Skeletal muscle cell (primary cell): ENCODE results near the gene PRSS12.
"Not testable (repeated sequence)": the region's sequence is repeated elsewhere in the genome, so short reads cannot be mapped to it uniquely, and the experiment has no call there.

Experiments used
- DNase-seq: peaks from one replicate; pipeline ENCODE4 v3.0.0-alpha.2; 2010; ENCODE audit warnings: low read depth
- H3K4me3 ChIP-seq: 2 replicates; pipeline ENCODE4 v1.5.1; 2011; ENCODE audit warnings: low read depth, mild to moderate bottlenecking, control low read depth, low read length, moderate library complexity

Gene PRSS12, protein sequence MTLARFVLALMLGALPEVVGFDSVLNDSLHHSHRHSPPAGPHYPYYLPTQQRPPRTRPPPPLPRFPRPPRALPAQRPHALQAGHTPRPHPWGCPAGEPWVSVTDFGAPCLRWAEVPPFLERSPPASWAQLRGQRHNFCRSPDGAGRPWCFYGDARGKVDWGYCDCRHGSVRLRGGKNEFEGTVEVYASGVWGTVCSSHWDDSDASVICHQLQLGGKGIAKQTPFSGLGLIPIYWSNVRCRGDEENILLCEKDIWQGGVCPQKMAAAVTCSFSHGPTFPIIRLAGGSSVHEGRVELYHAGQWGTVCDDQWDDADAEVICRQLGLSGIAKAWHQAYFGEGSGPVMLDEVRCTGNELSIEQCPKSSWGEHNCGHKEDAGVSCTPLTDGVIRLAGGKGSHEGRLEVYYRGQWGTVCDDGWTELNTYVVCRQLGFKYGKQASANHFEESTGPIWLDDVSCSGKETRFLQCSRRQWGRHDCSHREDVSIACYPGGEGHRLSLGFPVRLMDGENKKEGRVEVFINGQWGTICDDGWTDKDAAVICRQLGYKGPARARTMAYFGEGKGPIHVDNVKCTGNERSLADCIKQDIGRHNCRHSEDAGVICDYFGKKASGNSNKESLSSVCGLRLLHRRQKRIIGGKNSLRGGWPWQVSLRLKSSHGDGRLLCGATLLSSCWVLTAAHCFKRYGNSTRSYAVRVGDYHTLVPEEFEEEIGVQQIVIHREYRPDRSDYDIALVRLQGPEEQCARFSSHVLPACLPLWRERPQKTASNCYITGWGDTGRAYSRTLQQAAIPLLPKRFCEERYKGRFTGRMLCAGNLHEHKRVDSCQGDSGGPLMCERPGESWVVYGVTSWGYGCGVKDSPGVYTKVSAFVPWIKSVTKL

DNA sequence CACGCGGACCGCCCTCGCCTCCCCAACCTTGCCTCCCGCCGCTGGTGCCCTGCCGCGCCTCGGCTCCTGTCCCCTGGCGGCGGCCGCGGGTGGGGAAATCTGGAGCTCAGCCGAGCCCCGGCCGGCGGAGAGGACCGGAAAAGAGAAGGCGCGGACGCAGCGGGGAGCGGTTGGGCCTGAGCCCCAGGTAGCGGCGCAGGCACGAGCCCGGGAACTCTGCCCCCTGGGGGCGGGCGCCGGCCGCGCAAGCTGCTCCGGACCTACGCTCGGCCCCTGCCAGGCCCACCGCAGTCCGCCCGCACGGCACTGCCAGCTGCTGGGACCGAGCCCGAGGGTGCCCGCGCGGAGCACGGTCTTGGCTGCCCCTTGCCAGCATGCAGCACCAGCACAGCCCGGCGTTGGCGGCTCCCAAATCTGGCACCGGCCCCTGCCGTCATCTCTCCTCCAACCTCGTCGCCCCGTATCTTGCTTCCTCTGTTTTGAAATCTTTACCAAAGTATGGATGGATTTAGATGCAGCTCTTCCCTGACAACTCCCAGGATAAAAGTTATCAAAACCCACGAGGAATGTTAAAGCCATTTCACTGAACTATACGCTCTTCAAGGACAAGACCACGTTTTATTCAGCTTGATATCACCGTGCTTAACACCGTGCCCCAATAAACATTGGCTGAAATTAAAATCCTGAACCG is at the start of gene PRSS12:
PRSS12 (minus strand) TSS at position 161 of the 691 bp plus-strand sequence. CDS start 283 bp downstream, outside the sequence.
- H3K4me3 ChIP-seq: peak within 1 kb of the TSS; percentile 58
- no peak for DNase-seq

DNA sequence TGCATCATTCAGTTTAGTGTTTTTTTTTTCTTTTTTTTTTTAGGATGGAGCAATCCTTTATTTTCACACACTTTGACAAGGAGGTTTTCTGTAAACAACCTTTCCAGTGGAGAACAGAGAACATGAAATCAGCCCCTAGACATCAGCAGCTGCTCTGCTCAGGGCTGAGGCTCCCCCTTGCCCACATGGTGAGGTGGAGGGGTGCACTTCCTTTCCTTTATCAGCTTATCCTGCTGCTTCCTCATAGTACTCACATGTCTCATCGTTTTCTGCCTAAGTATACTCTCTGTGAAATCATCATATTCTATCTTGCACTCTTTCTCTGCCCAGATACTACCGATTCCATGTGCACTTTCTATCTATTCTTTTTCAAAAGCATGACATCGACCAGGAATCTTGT is 47.6 kb upstream of the PRSS12 start:
- DNase-seq: no peak
- H3K4me3 ChIP-seq: no peak overlapping the region

DNA sequence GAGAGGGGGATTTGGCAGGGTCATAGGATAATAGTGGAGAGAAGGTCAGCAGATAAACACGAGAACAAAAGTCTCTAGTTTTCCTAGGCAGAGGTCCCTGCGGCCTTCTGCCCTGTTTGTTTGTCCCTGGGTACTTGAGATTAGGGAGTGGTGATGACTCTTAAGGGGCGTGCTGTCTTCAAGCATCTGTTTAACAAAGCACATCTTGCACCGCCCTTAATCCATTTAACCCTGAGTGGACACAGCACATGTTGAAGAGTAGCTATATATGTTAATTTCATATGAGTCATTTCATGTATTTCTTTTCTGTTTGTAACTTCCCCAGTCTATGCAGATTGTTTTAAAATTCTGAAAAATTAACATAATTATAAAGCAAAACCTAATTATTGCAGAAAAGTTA is 47.1 kb upstream of the PRSS12 start:
- H3K4me3 ChIP-seq, DNase-seq: not testable (repeated sequence)

DNA sequence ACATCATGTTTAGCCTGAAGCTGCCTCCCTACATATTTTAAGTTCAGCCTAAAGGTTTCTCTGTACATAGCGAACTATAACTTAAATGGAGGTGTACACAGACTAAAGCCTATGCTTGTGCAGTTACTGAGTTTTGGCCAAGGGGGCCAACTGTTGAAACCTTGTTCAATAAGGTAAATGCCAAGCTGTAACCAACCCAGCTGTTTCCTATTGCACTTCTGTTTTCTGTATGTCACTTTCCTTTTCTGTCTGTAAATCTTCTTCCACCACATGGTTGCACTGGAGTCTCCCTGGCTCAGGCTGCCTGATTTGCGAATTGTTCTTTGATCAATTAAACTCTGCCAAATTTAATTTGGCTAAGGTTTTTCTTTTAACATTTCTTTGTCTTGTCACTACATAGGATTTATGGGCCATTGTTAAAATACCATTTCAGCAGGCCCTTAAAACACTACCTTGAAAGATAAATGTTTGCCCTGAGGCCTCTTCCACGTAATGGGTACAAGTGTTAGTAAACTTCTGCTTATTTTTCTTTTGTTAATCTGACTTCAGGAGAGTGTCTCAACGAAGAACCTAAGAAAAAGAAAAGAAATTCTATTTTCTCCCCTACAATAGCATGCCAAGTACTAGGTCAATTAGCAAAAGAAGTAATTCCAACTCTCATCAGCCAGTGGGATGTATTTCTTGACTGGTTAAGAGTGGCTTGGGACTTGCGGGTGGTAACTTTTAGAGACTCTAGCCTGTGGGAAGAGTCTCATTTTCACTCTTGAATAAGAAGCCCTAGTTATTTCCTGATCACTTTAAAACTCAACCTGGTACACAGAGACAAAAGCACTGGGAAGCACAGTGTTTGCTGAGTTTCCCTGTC is 45.7 kb upstream of the PRSS12 start:
- no peak for DNase-seq
- no peak overlapping the region for H3K4me3 ChIP-seq

DNA sequence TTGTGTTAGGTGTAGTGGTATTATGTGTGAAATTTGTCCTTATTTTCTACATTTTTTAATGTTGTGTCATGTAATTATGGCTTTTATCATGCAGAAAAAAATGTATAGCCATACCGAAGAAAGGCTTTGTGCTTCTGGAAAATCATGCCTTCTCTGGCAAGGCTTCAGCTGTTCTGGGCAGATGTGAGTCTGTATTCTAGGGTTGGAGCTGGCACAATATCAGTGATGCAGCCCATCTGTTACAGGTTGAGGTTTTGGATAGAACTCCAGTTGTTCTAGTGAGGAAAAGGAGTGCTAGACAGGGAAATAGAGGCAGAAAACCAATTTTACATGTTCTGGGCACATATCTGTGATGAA is 44.8 kb upstream of the PRSS12 start:
- DNase-seq: no peak
- no peak overlapping the region for H3K4me3 ChIP-seq

DNA sequence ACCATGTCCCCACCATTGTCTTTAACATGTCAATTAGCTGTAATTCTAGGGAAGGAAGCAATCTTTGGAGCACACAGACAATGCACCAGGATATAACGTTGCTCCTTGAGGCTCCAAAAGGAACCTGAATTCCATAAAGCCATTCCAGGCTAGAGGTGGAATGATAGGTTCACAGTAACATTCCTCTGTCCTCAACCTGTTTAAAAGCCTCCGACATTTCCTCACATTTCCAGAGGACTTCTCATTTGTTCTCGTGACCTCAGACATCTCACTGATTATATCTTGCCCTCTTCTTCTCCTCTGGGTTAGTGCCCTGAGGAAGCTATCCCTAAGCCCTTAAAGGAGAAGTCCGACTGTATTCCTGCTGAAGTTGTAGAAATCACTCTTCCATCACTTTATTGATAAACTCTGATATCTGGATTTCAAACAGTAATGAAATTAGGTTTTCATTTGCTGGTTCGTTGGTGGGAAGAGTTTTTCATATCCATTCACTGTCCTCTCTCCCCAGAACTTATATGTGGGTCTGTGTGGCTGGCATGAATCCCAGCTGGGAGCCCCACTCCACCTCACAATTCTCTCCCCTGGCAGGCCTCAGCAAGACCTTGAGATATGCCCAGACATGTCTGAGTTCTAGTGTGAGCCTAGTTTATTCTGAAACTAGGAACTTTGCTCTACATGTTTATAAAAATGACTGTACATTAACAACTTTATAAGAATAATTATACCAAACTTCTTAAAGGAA is 44.2 kb upstream of the PRSS12 start:
- no peak for DNase-seq
- H3K4me3 ChIP-seq: no peak overlapping the region

DNA sequence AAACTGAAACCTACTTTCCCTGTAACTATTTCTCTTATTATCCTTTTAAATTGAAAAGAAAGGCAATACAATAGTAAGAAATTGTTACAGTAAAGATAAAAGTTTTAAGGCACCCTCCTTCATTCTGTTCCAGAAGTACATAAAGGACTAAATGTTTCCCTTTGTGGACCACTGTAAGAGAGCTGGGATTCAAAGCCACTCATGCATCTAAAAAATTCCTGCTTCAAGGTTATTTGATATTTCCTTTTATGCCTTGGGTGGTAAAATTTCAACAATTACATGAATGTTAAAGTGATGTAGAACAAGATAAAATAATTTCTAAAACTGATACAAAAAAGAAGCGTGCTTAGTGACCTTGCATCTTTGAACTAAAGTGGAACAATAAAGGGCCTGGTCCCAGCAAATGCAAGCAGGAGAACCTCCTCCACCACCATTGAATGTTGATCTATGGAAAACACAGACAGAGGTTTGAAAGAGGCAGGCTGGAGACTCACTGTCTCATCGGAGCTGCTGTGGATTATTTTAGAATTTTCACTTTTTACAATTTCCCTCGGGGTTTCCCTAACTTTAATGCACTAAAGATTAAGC is 42.3 kb upstream of the PRSS12 start:
- no peak for DNase-seq
- no peak overlapping the region for H3K4me3 ChIP-seq

DNA sequence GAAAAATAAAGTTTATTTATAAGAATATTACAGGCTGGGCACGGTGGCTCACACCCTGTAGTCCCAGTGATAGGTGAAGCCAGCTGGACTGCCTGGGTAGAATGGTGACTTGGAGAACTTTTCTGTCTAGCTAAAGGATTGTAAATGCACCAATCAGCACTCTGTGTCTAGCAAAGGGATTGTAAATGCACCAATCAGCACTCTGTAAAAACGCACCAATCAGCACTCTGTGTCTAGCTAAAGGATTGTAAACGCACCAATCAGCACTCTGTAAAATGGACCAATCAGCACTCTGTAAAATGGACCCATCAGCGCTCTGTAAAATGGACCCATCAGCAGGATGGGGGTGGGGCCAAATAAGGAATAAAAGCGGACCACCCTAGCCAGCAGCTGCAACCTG is 39.7 kb upstream of the PRSS12 start:
- DNase-seq, H3K4me3 ChIP-seq: not testable (repeated sequence)

DNA sequence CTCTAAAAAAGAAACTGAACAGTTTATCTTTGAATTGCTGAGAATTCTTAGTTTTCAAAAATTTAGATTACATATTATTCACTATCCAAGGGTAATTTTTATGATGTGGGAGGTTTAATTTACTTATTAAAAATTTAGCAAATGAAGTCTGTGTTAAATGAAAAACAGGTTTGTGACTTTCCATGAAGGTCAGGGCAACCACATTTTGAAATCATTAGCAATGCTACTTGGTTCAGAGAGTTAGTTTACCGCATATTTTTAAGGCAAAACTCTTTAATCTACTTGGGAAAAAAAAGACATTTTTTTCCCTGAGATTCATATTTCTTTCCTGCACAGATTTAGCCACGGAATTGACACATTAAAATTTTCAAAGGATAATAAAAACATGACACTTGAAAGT is 37.3 kb upstream of the PRSS12 start:
- no peak overlapping the region for H3K4me3 ChIP-seq
- no peak for DNase-seq

DNA sequence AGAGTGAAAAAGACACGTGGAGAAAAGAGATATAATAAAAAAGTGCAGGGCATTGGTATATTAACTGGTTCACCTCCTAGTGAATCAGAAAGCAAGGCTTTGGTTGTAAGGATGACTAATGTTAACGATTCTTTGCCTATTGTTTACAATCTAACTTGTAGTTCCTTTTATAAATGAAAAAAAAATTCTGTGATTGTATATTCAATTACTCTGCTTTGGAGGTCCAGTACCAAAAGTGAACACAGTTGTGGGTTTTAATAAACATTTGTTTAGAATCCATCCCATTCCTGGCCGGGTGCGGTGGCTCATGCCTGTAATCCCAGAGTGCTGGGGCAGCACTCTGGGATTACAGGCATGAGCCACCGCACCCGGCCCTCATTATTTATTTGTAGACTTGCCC is 36.9 kb upstream of the PRSS12 start:
- DNase-seq: no peak
- H3K4me3 ChIP-seq: no peak overlapping the region

DNA sequence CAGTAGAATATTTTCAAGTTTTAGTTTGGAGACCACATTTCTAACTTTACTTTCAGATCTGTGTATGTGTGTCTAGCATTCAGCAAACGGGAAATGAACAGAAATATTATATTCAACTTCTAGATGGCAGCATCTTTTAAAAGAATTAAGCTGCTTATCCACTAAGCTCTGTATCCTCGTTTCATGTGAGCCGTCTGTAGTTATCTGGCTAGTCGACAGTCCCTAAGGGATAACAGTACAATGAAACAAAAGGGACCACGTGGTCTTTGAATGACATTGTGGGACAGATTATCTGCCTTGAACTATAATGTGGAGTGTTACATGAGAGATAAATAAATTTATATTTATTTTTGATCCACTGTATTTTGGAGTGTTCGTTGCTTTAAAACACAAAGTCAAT is 35.8 kb upstream of the PRSS12 start:
- DNase-seq: no peak
- no peak overlapping the region for H3K4me3 ChIP-seq

DNA sequence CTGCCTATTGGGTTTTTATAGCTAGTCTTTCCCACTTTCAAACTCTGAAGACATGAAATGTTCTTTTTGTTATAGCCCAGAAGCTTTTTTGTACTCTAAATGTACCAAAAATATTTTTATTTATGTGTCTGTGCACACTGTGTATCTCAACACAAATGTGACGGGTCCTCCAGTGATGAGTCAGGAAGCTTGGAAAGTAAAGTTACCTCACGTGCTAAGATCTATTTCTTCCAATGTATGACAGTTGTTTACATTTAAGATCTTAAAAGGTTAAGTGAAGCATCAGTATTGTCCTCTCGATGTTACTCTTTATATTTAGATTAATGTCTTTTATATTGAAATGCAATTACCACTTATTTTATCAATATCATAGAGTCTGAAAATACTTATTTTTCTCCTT is 29.1 kb upstream of the PRSS12 start:
- no peak overlapping the region for H3K4me3 ChIP-seq
- no peak for DNase-seq

DNA sequence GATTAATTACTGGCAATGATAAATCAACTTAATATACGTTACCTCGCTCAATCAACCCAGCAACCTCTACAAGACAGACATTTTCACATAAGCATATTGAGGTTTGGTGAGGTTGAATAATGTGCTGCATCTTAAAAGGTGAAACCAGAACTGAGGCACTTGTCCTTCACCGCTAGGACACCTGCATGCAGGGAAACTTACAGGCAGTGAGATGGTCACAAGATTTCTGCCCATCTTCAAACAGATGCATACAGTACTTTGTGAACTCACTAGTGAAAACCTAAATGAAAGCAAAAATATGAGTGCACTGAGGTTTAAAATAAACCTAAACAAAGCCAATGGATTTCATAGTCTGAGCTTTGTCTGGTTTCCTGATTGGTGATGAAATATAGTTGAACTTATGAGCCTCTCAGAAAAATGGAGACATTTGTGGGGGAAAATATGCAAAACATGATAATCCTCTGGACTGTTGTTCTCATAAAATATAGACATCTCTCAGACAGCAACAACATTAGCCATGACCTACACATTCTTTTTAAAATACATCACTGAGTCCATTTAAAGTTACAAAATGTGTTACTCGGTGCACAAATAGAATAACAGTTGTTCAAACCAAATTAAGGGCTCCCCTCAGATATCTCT is 20.9 kb upstream of the PRSS12 start:
- DNase-seq: no peak
- H3K4me3 ChIP-seq: no peak overlapping the region

DNA sequence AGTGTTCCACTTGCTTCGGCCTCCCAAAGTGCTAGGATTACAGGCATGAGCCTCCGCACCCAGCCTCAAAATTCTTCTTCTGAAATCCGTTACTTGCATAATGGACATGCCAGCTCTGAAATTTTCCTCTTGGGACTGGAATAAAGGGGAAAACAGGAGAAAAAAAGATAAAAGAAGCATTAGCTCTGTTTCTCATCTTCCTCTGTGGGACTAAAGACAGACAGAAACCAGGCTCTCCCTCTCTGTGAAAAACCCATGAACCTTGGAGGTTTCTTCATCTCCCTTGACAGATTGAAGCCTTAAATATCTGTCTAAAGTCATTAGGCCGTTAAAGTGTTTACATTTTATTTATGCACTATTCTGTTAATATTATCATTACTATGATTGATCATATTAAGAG is 19.4 kb upstream of the PRSS12 start:
- DNase-seq: no peak
- no peak overlapping the region for H3K4me3 ChIP-seq

DNA sequence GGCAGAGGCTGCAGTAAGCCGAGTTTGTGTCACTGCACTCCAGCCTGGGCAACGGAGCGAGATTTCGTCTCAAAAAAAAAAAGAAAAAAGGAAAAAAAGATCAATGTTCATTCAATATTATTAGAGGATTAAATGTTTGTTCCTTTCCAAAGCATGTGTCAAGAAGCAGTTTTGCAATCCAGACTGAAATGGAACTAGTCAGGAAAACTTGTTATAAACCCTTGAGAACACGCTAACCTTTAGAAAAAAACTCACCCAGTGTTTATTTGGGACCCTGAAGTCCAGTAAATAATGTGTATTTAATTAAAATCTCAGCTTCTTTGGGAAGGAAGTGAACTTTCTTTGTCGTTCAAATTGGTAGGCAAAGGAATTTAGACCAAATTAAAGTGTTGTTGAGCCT is 16.4 kb upstream of the PRSS12 start:
- H3K4me3 ChIP-seq: no peak overlapping the region
- DNase-seq: no peak

DNA sequence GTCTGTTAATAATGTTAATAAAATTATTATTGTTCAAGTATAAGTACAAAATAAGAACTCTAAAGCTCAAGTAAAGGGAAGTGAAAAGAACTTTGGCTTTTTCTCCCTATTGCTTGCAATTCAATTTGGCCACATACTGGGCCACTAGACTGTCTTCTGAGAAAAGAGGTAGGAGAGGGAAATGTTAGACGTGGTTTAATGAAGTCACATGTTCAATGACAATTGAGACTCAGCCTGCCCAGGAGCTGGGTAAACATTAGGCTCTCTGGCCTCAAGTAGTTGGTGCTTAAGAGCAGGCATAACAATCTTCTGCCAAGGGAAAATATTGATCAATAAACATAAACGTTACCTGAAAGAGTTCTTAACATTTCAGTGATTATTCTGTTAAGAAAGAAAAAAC is 15.1 kb upstream of the PRSS12 start:
- DNase-seq: no peak
- H3K4me3 ChIP-seq: no peak overlapping the region

DNA sequence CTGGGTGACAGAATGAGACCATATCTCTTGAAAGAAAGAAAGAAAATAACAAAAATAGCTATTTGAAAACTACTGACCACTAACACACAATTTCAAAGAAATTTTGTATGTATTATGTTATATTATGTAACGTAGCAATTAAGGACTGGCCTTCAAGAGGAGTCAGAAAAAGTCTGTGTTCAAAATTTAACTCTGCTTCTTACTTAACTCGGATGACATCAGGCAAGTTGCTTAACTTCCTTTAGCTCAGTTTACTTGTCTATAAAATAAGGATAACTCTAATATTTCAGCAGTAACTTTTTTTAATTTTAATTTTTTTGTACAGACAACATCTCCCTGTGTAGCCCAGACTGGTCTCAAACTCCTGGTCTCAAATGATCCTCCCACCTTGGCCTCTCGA is 14.6 kb upstream of the PRSS12 start:
- no peak for DNase-seq
- no peak overlapping the region for H3K4me3 ChIP-seq

DNA sequence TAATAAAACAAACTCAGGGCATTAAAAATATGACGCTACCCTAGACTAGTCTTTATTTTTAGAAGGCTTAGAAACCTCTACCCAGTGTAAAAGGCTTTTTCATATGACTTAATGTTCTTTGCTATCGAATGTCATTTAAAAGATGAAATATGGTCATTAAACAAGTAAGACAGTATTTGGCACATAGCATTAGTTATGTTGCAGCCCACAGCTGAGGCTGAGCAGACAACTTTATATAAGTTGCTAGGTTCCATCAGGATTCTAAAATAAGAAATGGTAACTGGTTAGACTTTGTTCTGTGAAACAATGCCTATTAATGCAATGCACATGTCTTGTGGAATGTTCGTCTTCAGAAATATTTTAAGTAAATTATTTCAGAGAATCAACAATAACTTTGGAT is 10.4 kb upstream of the PRSS12 start:
- no peak overlapping the region for H3K4me3 ChIP-seq
- no peak for DNase-seq
